ENCODE measurements around the gene TRIM17. TPM values are rescaled to one million over a fixed set of nuclear protein-coding genes. Genes with fewer than 3 reads are reported as not detected.

TRIM17 gene
- total and polyA plus RNA-seq, 9 of the 15 experiments (the other 6 are each of a cell fraction or from before 2014, with no cell fraction given) = not detected

- TF ChIP-seq FOXJ3 (CRISPR knock-in tag; IDR thresholded peaks at IDR 0.05) = no peak
- TF ChIP-seq NCOA1 (IDR thresholded peaks at IDR 0.05; ENCODE audit: low read depth) = peak; percentile 77; the same call in 1 of the 2 replicates
- TF ChIP-seq, protein P1, sequence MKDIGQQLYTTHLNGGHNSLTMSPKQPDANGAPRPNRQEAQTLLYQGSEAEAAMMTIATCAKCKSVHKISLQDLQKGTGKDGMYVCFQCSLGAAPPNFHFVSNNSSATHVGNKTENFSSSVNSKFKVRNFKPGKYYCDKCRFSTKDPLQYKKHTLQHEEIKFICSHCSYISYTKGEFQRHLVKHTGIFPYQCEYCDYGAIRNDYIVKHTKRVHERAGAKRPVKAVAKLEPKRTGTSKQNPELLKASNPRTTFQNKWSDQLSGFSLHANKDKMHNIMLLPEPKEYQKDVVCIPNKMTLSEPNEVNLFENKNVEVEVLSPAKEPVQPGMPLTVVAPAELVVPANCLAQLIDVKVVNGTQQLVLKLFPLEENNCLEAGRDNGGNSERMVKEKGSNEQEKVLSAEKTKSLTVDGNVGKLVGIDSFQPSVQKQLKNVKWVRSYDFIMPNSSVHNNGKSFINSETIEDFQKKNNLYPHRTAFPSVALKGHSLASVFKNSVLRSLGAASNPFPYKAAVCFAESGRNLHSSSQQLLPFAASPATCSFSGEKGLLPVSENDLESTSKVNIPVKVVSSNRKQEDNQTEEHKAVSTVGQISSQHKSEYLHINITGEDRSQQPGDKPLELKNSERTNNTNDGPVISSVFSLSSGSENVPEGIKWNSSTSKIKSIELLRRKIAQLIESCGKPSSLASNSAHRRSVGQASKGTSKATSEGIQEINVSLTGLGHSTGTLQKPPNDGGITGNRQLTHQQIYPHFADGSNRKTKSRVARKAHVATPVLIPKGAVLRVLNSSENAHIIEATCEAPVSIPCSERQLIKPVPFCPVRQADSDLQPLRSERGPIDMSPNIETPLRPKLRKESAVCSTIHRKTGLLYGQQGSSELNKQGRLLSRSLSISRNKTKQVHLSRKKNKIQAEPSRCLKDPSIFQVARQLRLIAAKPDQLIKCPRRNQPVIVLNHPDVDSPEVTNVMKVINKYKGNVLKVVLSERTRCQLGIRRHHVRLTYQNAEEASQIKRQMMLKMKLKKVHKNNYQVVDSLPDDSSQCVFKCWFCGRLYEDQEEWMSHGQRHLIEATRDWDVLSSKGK (CRISPR knock-in tag; IDR thresholded peaks at IDR 0.05) = no peak
- no peak for TF ChIP-seq RFX5 (IDR thresholded peaks at IDR 0.05; ENCODE audit: low read depth, low read length)
- peak; percentile 95 for TF ChIP-seq GATAD2A (IDR thresholded peaks at IDR 0.05)
- no peak for TF ChIP-seq ZNF274 (IDR thresholded peaks at IDR 0.05; ENCODE audit: borderline replicate concordance, low read depth, low read length)
- TF ChIP-seq FOSL1 (tag; conservative IDR thresholded peaks at IDR 0.05) = peak; percentile 79
- TF ChIP-seq CAMTA2 (CRISPR knock-in tag; conservative IDR thresholded peaks at IDR 0.05) = no peak
- TF ChIP-seq, protein P2, sequence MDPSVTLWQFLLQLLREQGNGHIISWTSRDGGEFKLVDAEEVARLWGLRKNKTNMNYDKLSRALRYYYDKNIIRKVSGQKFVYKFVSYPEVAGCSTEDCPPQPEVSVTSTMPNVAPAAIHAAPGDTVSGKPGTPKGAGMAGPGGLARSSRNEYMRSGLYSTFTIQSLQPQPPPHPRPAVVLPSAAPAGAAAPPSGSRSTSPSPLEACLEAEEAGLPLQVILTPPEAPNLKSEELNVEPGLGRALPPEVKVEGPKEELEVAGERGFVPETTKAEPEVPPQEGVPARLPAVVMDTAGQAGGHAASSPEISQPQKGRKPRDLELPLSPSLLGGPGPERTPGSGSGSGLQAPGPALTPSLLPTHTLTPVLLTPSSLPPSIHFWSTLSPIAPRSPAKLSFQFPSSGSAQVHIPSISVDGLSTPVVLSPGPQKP (CRISPR knock-in tag; IDR thresholded peaks at IDR 0.05) = no peak
- TF ChIP-seq, protein P3, sequence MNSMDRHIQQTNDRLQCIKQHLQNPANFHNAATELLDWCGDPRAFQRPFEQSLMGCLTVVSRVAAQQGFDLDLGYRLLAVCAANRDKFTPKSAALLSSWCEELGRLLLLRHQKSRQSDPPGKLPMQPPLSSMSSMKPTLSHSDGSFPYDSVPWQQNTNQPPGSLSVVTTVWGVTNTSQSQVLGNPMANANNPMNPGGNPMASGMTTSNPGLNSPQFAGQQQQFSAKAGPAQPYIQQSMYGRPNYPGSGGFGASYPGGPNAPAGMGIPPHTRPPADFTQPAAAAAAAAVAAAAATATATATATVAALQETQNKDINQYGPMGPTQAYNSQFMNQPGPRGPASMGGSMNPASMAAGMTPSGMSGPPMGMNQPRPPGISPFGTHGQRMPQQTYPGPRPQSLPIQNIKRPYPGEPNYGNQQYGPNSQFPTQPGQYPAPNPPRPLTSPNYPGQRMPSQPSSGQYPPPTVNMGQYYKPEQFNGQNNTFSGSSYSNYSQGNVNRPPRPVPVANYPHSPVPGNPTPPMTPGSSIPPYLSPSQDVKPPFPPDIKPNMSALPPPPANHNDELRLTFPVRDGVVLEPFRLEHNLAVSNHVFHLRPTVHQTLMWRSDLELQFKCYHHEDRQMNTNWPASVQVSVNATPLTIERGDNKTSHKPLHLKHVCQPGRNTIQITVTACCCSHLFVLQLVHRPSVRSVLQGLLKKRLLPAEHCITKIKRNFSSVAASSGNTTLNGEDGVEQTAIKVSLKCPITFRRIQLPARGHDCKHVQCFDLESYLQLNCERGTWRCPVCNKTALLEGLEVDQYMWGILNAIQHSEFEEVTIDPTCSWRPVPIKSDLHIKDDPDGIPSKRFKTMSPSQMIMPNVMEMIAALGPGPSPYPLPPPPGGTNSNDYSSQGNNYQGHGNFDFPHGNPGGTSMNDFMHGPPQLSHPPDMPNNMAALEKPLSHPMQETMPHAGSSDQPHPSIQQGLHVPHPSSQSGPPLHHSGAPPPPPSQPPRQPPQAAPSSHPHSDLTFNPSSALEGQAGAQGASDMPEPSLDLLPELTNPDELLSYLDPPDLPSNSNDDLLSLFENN (IDR thresholded peaks at IDR 0.05; ENCODE audit: low read depth in 2 of 2, low read length in 2 of 2) = peak in 1 of 2 experiments; percentile 71; a peak in 1 of 4 replicates
- TF ChIP-seq STAG1 (CRISPR knock-in tag; IDR thresholded peaks at IDR 0.05; ENCODE audit: borderline replicate concordance) = no peak; the same call in 1 of the 2 replicates
- no peak for TF ChIP-seq CSDE1 (IDR thresholded peaks at IDR 0.05)
- TF ChIP-seq ZNF655 (CRISPR knock-in tag; IDR thresholded peaks at IDR 0.05) = no peak
- no peak for TF ChIP-seq CCAR2 (IDR thresholded peaks at IDR 0.05; ENCODE audit: low read depth, low read length)
- peak; percentile 90 for TF ChIP-seq SOX6 (IDR thresholded peaks at IDR 0.05)
- TF ChIP-seq MECOM (CRISPR knock-in tag; IDR thresholded peaks at IDR 0.05) = peak; percentile 87
- peak; percentile 61; the same call in 1 of the 2 replicates for TF ChIP-seq PTRF (tag; IDR thresholded peaks at IDR 0.05)
- peak; percentile 94 for TF ChIP-seq LEF1 (IDR thresholded peaks at IDR 0.05)
- no peak for TF ChIP-seq RBM15 (IDR thresholded peaks at IDR 0.05; ENCODE audit: insufficient read depth, low read length)
- TF ChIP-seq CHD1 (IDR thresholded peaks at IDR 0.05; ENCODE audit: low read length) = no peak
Observed at GRCh38 chr1:228368801-228369607, 47.7 kb downstream of the TRIM17 start (continued).

Measured in K562 (cell line).